GM12878 (cell line): ENCODE measurements around the gene ASB9. TPM values are rescaled to one million over a fixed set of nuclear protein-coding genes. Genes with fewer than 3 reads are reported as not detected.

Source experiments
- ATAC-seq: fragments of 200-7000 bp; cut with Tn5 transposase; 3 replicates; pipeline ENCODE4 v1.9.1; 2020; ENCODE audit warnings: mild to moderate bottlenecking, moderate library complexity
- BruUV-seq: library from RNA; stranded (reverse); fragments of 400-500 nt; replicated peaks from 2 replicates; lab custom pipeline; 2021; lab: Mats Ljungman, UMichigan
- CTCF ChIA-PET: fragments of 300-600 bp; sonication (Branson Sonifier 250); formaldehyde crosslinking; extraction: SDS; loops from one replicate; lab custom pipeline; 2021; ENCODE audit warnings: inconsistent platforms; lab: Yijun Ruan, JAX
- POLR2A ChIA-PET: fragments of 350-600 bp; formaldehyde crosslinking; extraction: SDS; loops from one replicate; lab custom pipeline; 2021; ENCODE audit warnings: inconsistent platforms; lab: Charles Lee
- RAD21 ChIA-PET: fragments of 300-600 bp; sonication (Branson Sonifier 250); formaldehyde crosslinking; loops from one replicate; lab custom pipeline; 2023; ENCODE audit warnings: antibody characterized with exemption; ENCODE audit not compliant: unreplicated experiment; lab: Charles Lee
- SMC1A ChIA-PET: fragments of 300-600 bp; sonication (Branson Sonifier 250); formaldehyde crosslinking; loops from one replicate; lab custom pipeline; 2023; ENCODE audit not compliant: unreplicated experiment, uncharacterized antibody; lab: Charles Lee
- DNase-seq: peaks from one replicate; pipeline ENCODE4 v3.0.0-alpha.2; 2011; ENCODE audit warnings: low read depth, low spot score
- FAIRE-seq: peaks from 3 replicates; lab custom pipeline; 2011; peaks lifted over from hg19 to GRCh38; lab: Jason Lieb, UNC
- H2AFZ ChIP-seq: 2 replicates; pipeline ENCODE4 v1.6.0; 2011; ENCODE audit warnings: low read depth, low read length, control low read depth; ENCODE audit not compliant: control insufficient read depth
- H3K27ac ChIP-seq: 2 replicates; pipeline ENCODE4 v1.5.1; 2011; ENCODE audit warnings: control low read depth; ENCODE audit not compliant: control insufficient read depth, insufficient read depth
- H3K27me3 ChIP-seq, 2 experiments: replicated peaks in 1 of 2; 2 replicates each; pipeline versions ENCODE4 v1.6.0 to v1.6.1; 2011; ENCODE audit warnings: low read length in 1 of 2; ENCODE audit not compliant: control insufficient read depth in 2 of 2, insufficient read depth in 2 of 2
- H3K36me3 ChIP-seq, 2 experiments: 2 replicates each; pipeline ENCODE4 v1.5.1; 2011; ENCODE audit warnings: low read length in 1 of 2; ENCODE audit not compliant: control insufficient read depth in 2 of 2, insufficient read depth in 2 of 2
- H3K4me1 ChIP-seq: 2 replicates; pipeline ENCODE4 v1.6.1; 2011; ENCODE audit warnings: mild to moderate bottlenecking, low read length, moderate library complexity, mixed read lengths; ENCODE audit not compliant: control insufficient read depth, insufficient read depth
- H3K4me2 ChIP-seq: 2 replicates; pipeline ENCODE4 v1.6.0; 2011; ENCODE audit warnings: control low read depth; ENCODE audit not compliant: control insufficient read depth, insufficient read depth
- H3K4me3 ChIP-seq: fragments of 200-600 bp; sonication (generic); 2 replicates; pipeline ENCODE4 v1.5.1; 2016
- H3K79me2 ChIP-seq: 2 replicates; pipeline ENCODE4 v1.6.0; 2011; ENCODE audit warnings: low read length; ENCODE audit not compliant: control insufficient read depth, insufficient read depth
- H3K9ac ChIP-seq: 2 replicates; pipeline ENCODE4 v1.8.0; 2011; ENCODE audit warnings: low read length, control low read depth, mixed read lengths; ENCODE audit not compliant: control insufficient read depth, insufficient read depth
- H3K9me3 ChIP-seq: replicated peaks from 3 replicates; pipeline ENCODE4 v1.5.1; 2011; ENCODE audit warnings: mild to moderate bottlenecking, low read length; ENCODE audit not compliant: control insufficient read depth, insufficient read depth
- H4K20me1 ChIP-seq: 2 replicates; pipeline ENCODE4 v1.6.0; 2011; ENCODE audit not compliant: control insufficient read depth, insufficient read depth
- CREM ChIP-seq: IDR thresholded peaks from 2 replicates; pipeline ENCODE4 v1.6.1; 2014; ENCODE audit warnings: antibody characterized with exemption, low read depth
- ESRRA ChIP-seq: IDR thresholded peaks from 2 replicates; pipeline ENCODE4 v1.6.1; 2012; ENCODE audit warnings: mild to moderate bottlenecking, low read length, improper control_type of control experiment
- FOS ChIP-seq: IDR thresholded peaks from 3 replicates; pipeline ENCODE4 v1.6.1; 2011; ENCODE audit warnings: borderline replicate concordance; ENCODE audit not compliant: insufficient read length; ENCODE audit errors: extremely low read depth
- HCFC1 ChIP-seq: fragments of 150-350 bp; IDR thresholded peaks from 2 replicates; pipeline ENCODE4 v1.6.1; 2014; ENCODE audit warnings: low read length
- KAT2A ChIP-seq: conservative IDR thresholded peaks from 2 replicates; pipeline ENCODE4 v1.6.1; 2011; ENCODE audit warnings: low read depth, low read length; ENCODE audit not compliant: control insufficient read depth
- NFIC ChIP-seq: IDR thresholded peaks from 2 replicates; pipeline ENCODE4 v1.6.1; 2012; ENCODE audit warnings: low read depth, mild to moderate bottlenecking, inconsistent platforms, low read length, moderate library complexity
- PAX8 ChIP-seq: fragments of 450-650 bp; IDR thresholded peaks from 2 replicates; pipeline ENCODE4 v1.6.1; 2017; ENCODE audit warnings: mild to moderate bottlenecking, moderate library complexity
- SP1 ChIP-seq: IDR thresholded peaks from one replicate; pipeline ENCODE4 v1.6.1; 2011; ENCODE audit warnings: low read depth, low read length
- SUPT20H ChIP-seq: IDR thresholded peaks from 2 replicates; pipeline ENCODE4 v1.6.1; 2011; ENCODE audit warnings: low read depth, mild to moderate bottlenecking, low read length, moderate library complexity, borderline replicate concordance; ENCODE audit not compliant: control insufficient read depth
- ZNF207 ChIP-seq: fragments of 450-650 bp; IDR thresholded peaks from 2 replicates; pipeline ENCODE4 v1.6.1; 2014; ENCODE audit warnings: antibody characterized with exemption, mild to moderate bottlenecking, borderline replicate concordance
- ZNF384 ChIP-seq: IDR thresholded peaks from 2 replicates; pipeline ENCODE4 v1.6.1; 2012; ENCODE audit warnings: low read depth, mild to moderate bottlenecking, low read length, improper control_type of control experiment, borderline replicate concordance
- WGBS: methylation state at CpG from one replicate; pipeline ENCODE4 v1.1.6; 2016; ENCODE audit warnings: low lambda C conversion rate; ENCODE audit not compliant: insufficient replicate concordance, insufficient coverage; ENCODE audit errors: missing lambda C conversion rate; 5-methylcytosine and 5-hydroxymethylcytosine counted together
- in situ Hi-C: fragments of 300-500 bp; cut with MboI; formaldehyde crosslinking; loops from 9 replicates; pipeline ENCODE4 v1.14.3; 2018; ENCODE audit warnings: mixed read lengths
- intact Hi-C: fragments of 100-400 bp; cut with micrococcal nuclease; formaldehyde crosslinking; loops from one replicate; pipeline ENCODE4 v1.14.2; 2022; ENCODE audit not compliant: unreplicated experiment
- polyA plus RNA-seq, 11 experiments: library from polyadenylated mRNA; depleted of rRNA in 4 of 11; unstranded in 6 of 11; stranded (reverse) in 5 of 11; fragments of >200 nt; fragmentation: Nextera tagmentation in 4 of 11; fragmentation: Illumina TruSeq in 1 of 11; extraction: Ambion mirVana in 4 of 11; extraction: Trizol in 1 of 11; gene quantifications; 1 replicate in 1 of 11; 2 replicates in 10 of 11; pipeline versions ENCODE4 v1.2.1 to v1.2.3, GENCODE V29; 2011 to 2016; ENCODE audit warnings: inconsistent platforms in 2 of 11, missing spikeins in 2 of 11, low read depth in 1 of 11
- total RNA-seq, 4 experiments: library from RNA; depleted of rRNA in 3 of 4; stranded (reverse); fragments of >200 nt in 3 of 4; fragmentation: Illumina TruSeq in 1 of 4; extraction: Trizol in 1 of 4; gene quantifications; 2 replicates each; pipeline versions ENCODE4 v1.2.1 to v1.2.3, GENCODE V29; 2013 to 2021
- TF ChIP-seq, protein P1 (sequence below): fragments of 150-350 bp; IDR thresholded peaks from 2 replicates; pipeline ENCODE4 v1.6.1; 2014; ENCODE audit warnings: mild to moderate bottlenecking, low read depth, low read length
- TF ChIP-seq, protein P2 (sequence below): fragments of 450-650 bp; IDR thresholded peaks from 2 replicates; pipeline ENCODE4 v1.6.1; 2017; ENCODE audit warnings: low read depth, mild to moderate bottlenecking, moderate library complexity
- TF ChIP-seq, protein P3 (sequence below): fragments of 450-650 bp; IDR thresholded peaks from 2 replicates; pipeline ENCODE4 v1.6.1; 2017; ENCODE audit warnings: mild to moderate bottlenecking, moderate library complexity
- TF ChIP-seq, protein P4 (sequence below): IDR thresholded peaks from 2 replicates; pipeline ENCODE4 v1.6.1; 2011; ENCODE audit warnings: borderline replicate concordance, low read depth, mild to moderate bottlenecking, moderate library complexity, mixed read lengths, low read length; ENCODE audit not compliant: insufficient read depth; ENCODE audit errors: extremely low read length

ASB9 gene
- total and polyA plus RNA-seq, 10 of the 15 experiments (the other 5 are each of a cell fraction or from before 2014, with no cell fraction given): 0.31 to 3.5 (median 0.74) TPM

DNA sequence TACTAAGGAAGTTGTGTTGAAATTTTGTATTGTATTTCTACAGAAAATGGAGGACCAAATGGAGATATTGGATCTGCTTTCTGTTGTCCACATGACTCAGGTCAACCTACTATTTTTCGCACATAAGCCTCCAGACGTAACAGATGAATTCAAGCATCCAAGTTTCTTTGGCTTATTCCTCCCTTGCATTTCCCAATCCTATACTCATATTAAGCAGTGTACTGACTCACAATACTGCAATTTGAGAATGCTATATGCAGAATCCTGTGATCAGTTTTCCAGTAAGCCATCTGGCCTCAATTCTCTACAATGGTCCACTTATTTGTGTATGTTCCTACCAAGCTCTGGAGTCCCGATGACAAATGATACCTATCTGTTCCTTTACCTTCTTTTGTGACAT, 75.7 kb downstream of the ASB9 start:
- BruUV-seq: no TSS peak
- Histone ChIP-seq H4K20me1 (no peaks in the 10 kb centered on the region), H3K27ac (no peak overlapping the region), H3K9me3 (no peaks in the 10 kb centered on the region), H3K4me3 (no peak overlapping the region), H3K4me1 (no peaks in the 10 kb centered on the region), H3K36me3 (no peaks in the 10 kb centered on the region), H3K9ac (no peak overlapping the region), H3K4me2 (no peak overlapping the region), H3K79me2 (no peaks in the 10 kb centered on the region), H3K27me3 (no peaks in the 10 kb centered on the region), H2AFZ (no peak overlapping the region)
- intact Hi-C loops (no loop called here), in situ Hi-C loops (no loop called here)
- SMC1A ChIA-PET: interaction anchor here (1.2 to 2.7 kb wide), 3 partner anchors 8 to 39 kb away, joined by 3 to 15 read pairs (median 8); no protein-coding TSS in a partner anchor
- WGBS: 27% methylated on average over 3 of the region's 3 CpGs
- FAIRE-seq (no peak), DNase-seq (no peak), ATAC-seq (no peak)
- POLR2A ChIA-PET: interaction anchor here (0.6 to 1.7 kb wide), 3 partner anchors 9 to 15 kb away, joined by 3 to 4 read pairs (median 3); no protein-coding TSS in a partner anchor
- TF ChIP-seq NFIC (no peak), CREM (no peak), SP1 (no peak), ZNF384 (no peak), FOS (no peak), PAX8 (no peak), ZNF207 (no peak), HCFC1 (no peak), KAT2A (no peak), ESRRA (no peak), SUPT20H (no peak)
- TF ChIP-seq, protein P1, sequence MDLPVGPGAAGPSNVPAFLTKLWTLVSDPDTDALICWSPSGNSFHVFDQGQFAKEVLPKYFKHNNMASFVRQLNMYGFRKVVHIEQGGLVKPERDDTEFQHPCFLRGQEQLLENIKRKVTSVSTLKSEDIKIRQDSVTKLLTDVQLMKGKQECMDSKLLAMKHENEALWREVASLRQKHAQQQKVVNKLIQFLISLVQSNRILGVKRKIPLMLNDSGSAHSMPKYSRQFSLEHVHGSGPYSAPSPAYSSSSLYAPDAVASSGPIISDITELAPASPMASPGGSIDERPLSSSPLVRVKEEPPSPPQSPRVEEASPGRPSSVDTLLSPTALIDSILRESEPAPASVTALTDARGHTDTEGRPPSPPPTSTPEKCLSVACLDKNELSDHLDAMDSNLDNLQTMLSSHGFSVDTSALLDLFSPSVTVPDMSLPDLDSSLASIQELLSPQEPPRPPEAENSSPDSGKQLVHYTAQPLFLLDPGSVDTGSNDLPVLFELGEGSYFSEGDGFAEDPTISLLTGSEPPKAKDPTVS: no peak
- TF ChIP-seq, protein P2, sequence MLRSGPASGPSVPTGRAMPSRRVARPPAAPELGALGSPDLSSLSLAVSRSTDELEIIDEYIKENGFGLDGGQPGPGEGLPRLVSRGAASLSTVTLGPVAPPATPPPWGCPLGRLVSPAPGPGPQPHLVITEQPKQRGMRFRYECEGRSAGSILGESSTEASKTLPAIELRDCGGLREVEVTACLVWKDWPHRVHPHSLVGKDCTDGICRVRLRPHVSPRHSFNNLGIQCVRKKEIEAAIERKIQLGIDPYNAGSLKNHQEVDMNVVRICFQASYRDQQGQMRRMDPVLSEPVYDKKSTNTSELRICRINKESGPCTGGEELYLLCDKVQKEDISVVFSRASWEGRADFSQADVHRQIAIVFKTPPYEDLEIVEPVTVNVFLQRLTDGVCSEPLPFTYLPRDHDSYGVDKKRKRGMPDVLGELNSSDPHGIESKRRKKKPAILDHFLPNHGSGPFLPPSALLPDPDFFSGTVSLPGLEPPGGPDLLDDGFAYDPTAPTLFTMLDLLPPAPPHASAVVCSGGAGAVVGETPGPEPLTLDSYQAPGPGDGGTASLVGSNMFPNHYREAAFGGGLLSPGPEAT: no peak
- TF ChIP-seq, protein P3, sequence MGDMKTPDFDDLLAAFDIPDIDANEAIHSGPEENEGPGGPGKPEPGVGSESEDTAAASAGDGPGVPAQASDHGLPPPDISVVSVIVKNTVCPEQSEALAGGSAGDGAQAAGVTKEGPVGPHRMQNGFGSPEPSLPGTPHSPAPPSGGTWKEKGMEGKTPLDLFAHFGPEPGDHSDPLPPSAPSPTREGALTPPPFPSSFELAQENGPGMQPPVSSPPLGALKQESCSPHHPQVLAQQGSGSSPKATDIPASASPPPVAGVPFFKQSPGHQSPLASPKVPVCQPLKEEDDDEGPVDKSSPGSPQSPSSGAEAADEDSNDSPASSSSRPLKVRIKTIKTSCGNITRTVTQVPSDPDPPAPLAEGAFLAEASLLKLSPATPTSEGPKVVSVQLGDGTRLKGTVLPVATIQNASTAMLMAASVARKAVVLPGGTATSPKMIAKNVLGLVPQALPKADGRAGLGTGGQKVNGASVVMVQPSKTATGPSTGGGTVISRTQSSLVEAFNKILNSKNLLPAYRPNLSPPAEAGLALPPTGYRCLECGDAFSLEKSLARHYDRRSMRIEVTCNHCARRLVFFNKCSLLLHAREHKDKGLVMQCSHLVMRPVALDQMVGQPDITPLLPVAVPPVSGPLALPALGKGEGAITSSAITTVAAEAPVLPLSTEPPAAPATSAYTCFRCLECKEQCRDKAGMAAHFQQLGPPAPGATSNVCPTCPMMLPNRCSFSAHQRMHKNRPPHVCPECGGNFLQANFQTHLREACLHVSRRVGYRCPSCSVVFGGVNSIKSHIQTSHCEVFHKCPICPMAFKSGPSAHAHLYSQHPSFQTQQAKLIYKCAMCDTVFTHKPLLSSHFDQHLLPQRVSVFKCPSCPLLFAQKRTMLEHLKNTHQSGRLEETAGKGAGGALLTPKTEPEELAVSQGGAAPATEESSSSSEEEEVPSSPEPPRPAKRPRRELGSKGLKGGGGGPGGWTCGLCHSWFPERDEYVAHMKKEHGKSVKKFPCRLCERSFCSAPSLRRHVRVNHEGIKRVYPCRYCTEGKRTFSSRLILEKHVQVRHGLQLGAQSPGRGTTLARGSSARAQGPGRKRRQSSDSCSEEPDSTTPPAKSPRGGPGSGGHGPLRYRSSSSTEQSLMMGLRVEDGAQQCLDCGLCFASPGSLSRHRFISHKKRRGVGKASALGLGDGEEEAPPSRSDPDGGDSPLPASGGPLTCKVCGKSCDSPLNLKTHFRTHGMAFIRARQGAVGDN: no peak
- TF ChIP-seq, protein P4, sequence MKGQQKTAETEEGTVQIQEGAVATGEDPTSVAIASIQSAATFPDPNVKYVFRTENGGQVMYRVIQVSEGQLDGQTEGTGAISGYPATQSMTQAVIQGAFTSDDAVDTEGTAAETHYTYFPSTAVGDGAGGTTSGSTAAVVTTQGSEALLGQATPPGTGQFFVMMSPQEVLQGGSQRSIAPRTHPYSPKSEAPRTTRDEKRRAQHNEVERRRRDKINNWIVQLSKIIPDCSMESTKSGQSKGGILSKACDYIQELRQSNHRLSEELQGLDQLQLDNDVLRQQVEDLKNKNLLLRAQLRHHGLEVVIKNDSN: no peak
- CTCF ChIA-PET: no interaction called here
- RAD21 ChIA-PET: interaction anchor here (1.0 to 2.6 kb wide), 2 partner anchors 9 to 32 kb away, joined by 3 to 19 read pairs; no protein-coding TSS in a partner anchor
